ENCODE data around the gene CCDC178. TPM values are rescaled to one million over a fixed set of nuclear protein-coding genes. Genes with fewer than 3 reads are reported as not detected.

CCDC178 gene
- total RNA-seq, 4 donors from 2014 or later = 1.2 to 2.2 (median 1.7) TPM; not detected in 1

DNA sequence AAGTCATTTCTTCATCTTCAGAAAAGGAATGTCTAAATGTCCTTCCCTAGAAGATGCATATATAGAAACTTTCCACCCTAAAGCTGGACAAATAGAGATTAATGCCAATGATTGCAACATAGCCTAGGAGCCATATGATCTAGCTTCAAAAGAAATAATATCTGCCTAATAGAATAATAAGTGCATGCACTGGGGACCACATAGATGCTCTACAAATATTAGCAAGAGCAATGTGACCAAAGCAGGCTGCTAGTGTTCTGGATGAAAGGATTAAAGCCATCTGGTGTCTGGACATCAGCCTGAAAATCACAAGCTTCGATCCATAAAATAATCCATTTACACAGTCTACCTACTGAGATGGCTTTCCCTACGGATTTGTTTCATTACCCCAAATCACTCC is 387.6 kb downstream of the CCDC178 start:
- Histone ChIP-seq H3K36me3 (no peaks in the 10 kb centered on the region), H3K27ac (replicated peaks in 1 of 4) (no peak overlapping the region), H3K27me3 (no peaks in the 10 kb centered on the region), H3K4me1 (no peaks in the 10 kb centered on the region), H3K9me3 (no peaks in the 10 kb centered on the region), H3K4me3 (no peak overlapping the region)
- DNase-seq (ENCODE audit: extremely low spot score) = no peak
- 79% methylated on average over 2 of the region's 2 CpGs for WGBS
- TF ChIP-seq EP300 (IDR thresholded peaks at IDR 0.05) = no peak
- TF ChIP-seq POLR2AphosphoS5 (IDR thresholded peaks at IDR 0.05) = no peak
- TF ChIP-seq, protein P1, sequence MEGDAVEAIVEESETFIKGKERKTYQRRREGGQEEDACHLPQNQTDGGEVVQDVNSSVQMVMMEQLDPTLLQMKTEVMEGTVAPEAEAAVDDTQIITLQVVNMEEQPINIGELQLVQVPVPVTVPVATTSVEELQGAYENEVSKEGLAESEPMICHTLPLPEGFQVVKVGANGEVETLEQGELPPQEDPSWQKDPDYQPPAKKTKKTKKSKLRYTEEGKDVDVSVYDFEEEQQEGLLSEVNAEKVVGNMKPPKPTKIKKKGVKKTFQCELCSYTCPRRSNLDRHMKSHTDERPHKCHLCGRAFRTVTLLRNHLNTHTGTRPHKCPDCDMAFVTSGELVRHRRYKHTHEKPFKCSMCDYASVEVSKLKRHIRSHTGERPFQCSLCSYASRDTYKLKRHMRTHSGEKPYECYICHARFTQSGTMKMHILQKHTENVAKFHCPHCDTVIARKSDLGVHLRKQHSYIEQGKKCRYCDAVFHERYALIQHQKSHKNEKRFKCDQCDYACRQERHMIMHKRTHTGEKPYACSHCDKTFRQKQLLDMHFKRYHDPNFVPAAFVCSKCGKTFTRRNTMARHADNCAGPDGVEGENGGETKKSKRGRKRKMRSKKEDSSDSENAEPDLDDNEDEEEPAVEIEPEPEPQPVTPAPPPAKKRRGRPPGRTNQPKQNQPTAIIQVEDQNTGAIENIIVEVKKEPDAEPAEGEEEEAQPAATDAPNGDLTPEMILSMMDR (IDR thresholded peaks at IDR 0.05) = no peak
- no peak for TF ChIP-seq POLR2A (IDR thresholded peaks at IDR 0.05; ENCODE audit: low read depth)
- intact Hi-C loops (cut with DNase I) = no loop called here

DNA sequence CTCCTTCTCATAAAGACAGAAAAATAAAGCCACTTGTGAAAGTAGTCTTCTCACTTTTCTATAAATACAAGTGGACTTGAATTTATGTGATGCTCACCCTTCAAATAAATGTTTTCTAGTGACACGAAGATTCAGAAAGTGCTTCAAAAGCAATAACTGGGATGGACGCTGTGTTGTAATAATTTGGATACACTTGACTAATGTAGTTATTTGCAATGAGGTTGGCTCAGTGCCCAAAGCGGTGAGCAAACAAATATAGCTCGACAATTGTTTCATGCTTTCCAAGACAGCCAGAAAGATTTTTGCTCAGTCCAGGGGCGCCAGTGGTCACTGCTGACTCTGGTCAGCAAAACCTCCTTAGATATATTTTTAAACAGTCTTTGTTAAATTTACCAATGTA is 389.1 kb downstream of the CCDC178 start:
- H3K36me3 ChIP-seq = no peaks in the 10 kb centered on the region
- WGBS = 61% methylated on average over 5 of the region's 5 CpGs
- TF ChIP-seq, protein P1 (IDR thresholded peaks at IDR 0.05) = no peak
- no peak for TF ChIP-seq POLR2AphosphoS5 (IDR thresholded peaks at IDR 0.05)
- no peak for TF ChIP-seq EP300 (IDR thresholded peaks at IDR 0.05)
- no peak for TF ChIP-seq POLR2A (IDR thresholded peaks at IDR 0.05; ENCODE audit: low read depth)
- H3K27ac ChIP-seq (replicated peaks in 1 of 4) = no peak overlapping the region
- no peak overlapping the region for H3K4me3 ChIP-seq
- H3K9me3 ChIP-seq = no peaks in the 10 kb centered on the region
- H3K27me3 ChIP-seq = no peaks in the 10 kb centered on the region
- intact Hi-C loops (cut with DNase I) = no loop called here
- H3K4me1 ChIP-seq = no peaks in the 10 kb centered on the region
- no peak for DNase-seq (ENCODE audit: extremely low spot score)

DNA sequence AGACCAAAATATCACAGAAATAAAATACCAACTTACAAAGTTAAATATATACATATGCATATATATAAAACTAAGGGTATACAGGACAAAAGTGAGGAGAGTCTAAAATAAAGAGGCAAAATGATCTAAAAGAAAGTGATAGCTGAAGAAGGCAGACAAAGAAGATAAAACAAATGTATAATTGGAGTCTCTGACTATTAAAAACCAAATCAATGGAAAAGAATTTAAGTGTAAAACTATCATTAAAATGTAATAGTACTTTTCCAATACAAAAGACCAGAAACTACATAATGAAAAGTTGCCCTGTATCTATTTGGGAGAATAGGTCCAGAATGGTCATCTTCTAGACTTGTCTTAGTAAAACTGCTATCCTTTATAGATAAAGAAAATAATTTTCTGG is 400.3 kb downstream of the CCDC178 start:
- intact Hi-C loops (cut with DNase I) = no loop called here
- H3K36me3 ChIP-seq = no peaks in the 10 kb centered on the region
- H3K27me3 ChIP-seq = no peaks in the 10 kb centered on the region
- no peaks in the 10 kb centered on the region for H3K4me1 ChIP-seq
- H3K4me3 ChIP-seq = no peak overlapping the region
- peaks cover 0 to 9% (median 4%) of the 10 kb centered on the region in 4 donors for H3K9me3 ChIP-seq
- DNase-seq (ENCODE audit: extremely low spot score) = no peak
- no peak overlapping the region for H3K27ac ChIP-seq (replicated peaks in 1 of 4)
- no peak for TF ChIP-seq EP300 (IDR thresholded peaks at IDR 0.05)
- TF ChIP-seq POLR2A (IDR thresholded peaks at IDR 0.05; ENCODE audit: low read depth) = no peak

DNA sequence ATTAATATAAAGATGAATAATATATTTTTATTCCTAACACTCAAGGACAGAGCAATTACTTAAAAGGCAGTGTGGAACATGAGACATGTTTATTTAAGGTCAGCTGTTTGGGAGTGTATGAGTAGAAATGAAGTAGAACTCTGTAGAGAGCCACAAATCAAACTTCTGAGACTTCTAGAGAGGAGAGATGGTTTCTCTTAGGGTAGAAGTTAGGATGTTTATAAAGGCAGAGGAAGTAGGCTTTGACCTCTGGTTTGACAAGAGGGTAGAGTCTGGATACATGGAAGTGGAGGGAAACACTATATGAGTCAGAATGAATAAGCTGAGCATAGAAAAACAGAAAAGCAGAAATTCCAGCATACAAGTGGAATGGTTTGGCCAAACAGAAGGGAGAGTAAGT is 405.6 kb downstream of the CCDC178 start:
- no peak overlapping the region for H3K4me3 ChIP-seq
- no peaks in the 10 kb centered on the region for H3K36me3 ChIP-seq
- no peaks in the 10 kb centered on the region for H3K4me1 ChIP-seq
- H3K27me3 ChIP-seq = no peaks in the 10 kb centered on the region
- intact Hi-C loops (cut with DNase I) = no loop called here
- DNase-seq (ENCODE audit: extremely low spot score) = no peak
- H3K9me3 ChIP-seq = peaks cover 0 to 8% (median 0%) of the 10 kb centered on the region in 4 donors
- H3K27ac ChIP-seq (replicated peaks in 1 of 4) = no peak overlapping the region
- TF ChIP-seq POLR2AphosphoS5 (IDR thresholded peaks at IDR 0.05) (no peak), POLR2A (IDR thresholded peaks at IDR 0.05; ENCODE audit: low read depth) (no peak), EP300 (IDR thresholded peaks at IDR 0.05) (no peak)
- TF ChIP-seq, protein P1 (IDR thresholded peaks at IDR 0.05) = no peak

DNA sequence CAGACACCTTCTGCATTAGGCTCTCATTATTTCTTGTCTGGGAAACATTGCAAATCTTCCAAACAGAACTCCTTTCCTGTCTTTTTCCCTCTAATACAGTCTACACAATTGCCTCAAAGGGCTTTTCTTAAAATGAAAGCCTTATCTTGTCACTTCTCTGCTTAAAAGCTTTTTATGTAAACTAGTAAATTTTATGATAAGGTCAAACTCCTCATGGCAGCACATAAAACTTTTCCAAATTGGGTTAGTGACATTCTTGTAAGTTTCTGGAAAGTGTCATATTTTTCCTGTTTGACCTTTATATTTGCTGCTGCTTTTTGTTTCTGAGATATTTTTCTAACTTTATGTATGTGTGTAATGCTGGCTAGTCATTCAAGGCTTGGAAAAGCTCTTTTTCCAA is 406.3 kb downstream of the CCDC178 start:
- Histone ChIP-seq H3K36me3 (no peaks in the 10 kb centered on the region), H3K9me3 (peaks cover 0 to under 1% (median 0%) of the 10 kb centered on the region in 4 donors), H3K27ac (replicated peaks in 1 of 4) (no peak overlapping the region), H3K27me3 (no peaks in the 10 kb centered on the region), H3K4me1 (no peaks in the 10 kb centered on the region), H3K4me3 (no peak overlapping the region)
- no peak for TF ChIP-seq POLR2A (IDR thresholded peaks at IDR 0.05; ENCODE audit: low read depth)
- TF ChIP-seq, protein P1 (IDR thresholded peaks at IDR 0.05) = no peak
- TF ChIP-seq POLR2AphosphoS5 (IDR thresholded peaks at IDR 0.05) = no peak
- no peak for TF ChIP-seq EP300 (IDR thresholded peaks at IDR 0.05)
- intact Hi-C loops (cut with DNase I) = no loop called here
- no peak for DNase-seq (ENCODE audit: extremely low spot score)

Measured in esophagus muscularis mucosa (tissue), 4 donors.